BLaER1 treated with 17β-estradiol and CSF1 and Interleukin-3, amounts not matched to agents 10 nM and 100 nM (cell line): Measurements from ENCODE around the gene ZNF652.

Experiments
- H3K27ac ChIP-seq, 11 experiments: shearing (Covaris generic); formaldehyde crosslinking; 2 replicates each; pipeline ENCODE4 v1.8.1; 2022
- H3K27me3 ChIP-seq, 11 experiments: shearing (Covaris generic); formaldehyde crosslinking; 2 replicates each; pipeline ENCODE4 v1.8.1; 2022
- H3K36me3 ChIP-seq, 11 experiments: shearing (Covaris generic); formaldehyde crosslinking; 2 replicates each; pipeline ENCODE4 v1.8.1; 2022
- H3K4me1 ChIP-seq, 10 experiments: shearing (Covaris generic); formaldehyde crosslinking; 2 replicates each; pipeline ENCODE4 v1.8.1; 2022
- H3K4me2 ChIP-seq, 11 experiments: shearing (Covaris generic); formaldehyde crosslinking; 2 replicates each; pipeline ENCODE4 v1.8.1; 2022
- H3K4me3 ChIP-seq, 10 experiments: shearing (Covaris generic); formaldehyde crosslinking; 2 replicates each; pipeline ENCODE4 v1.8.1; 2022
- H3K9ac ChIP-seq, 11 experiments: shearing (Covaris generic); formaldehyde crosslinking; 2 replicates each; pipeline ENCODE4 v1.8.1; 2022
- H3K9me3 ChIP-seq, 11 experiments: shearing (Covaris generic); formaldehyde crosslinking; replicated peaks in 1 of 11; 2 replicates each; pipeline ENCODE4 v1.8.1; 2022
- H4K20me1 ChIP-seq, 11 experiments: shearing (Covaris generic); formaldehyde crosslinking; 2 replicates each; pipeline ENCODE4 v1.8.1; 2022
- Cebpa-rat ChIP-seq, 11 experiments: shearing (Covaris generic); IDR thresholded peaks; 2 replicates each; pipeline ENCODE4 v1.8.1; 2022

The ZNF652 gene

GRCh38 chr17:49260817-49261291 lies 101.2 kb downstream of the ZNF652 start:
- Histone ChIP-seq H3K4me1 (peaks cover 0 to 35% (median 26%) of the 10 kb centered on the region in 10 experiments; a peak in 18 of 20 replicates), H3K9me3 (no peaks in the 10 kb centered on the region), H4K20me1 (no peaks in the 10 kb centered on the region), H3K27ac (peak overlapping the region in 8 of 11 experiments; percentile 51 to 87 (median 74); a peak in 14 of 22 replicates), H3K27me3 (peaks cover 0 to 20% (median 16%) of the 10 kb centered on the region in 11 experiments; a peak in 11 of 22 replicates), H3K4me3 (peak overlapping the region; percentile 54 to 75 (median 62)), H3K36me3 (no peaks in the 10 kb centered on the region), H3K4me2 (peak overlapping the region; percentile 86 to 96 (median 92)), H3K9ac (peak overlapping the region; percentile 62 to 85 (median 78); a peak in 20 of 22 replicates)
- no peak for TF ChIP-seq Cebpa-rat (IDR thresholded peaks at IDR 0.05)

- H3K9ac ChIP-seq: peak overlapping the region; percentile 62 to 85 (median 78)
- H3K4me1 ChIP-seq: peaks cover 0 to 33% (median 26%) of the 10 kb centered on the region in 10 experiments; a peak in 18 of 20 replicates
- no peaks in the 10 kb centered on the region for H4K20me1 ChIP-seq
- peak overlapping the region; percentile 86 to 96 (median 92) for H3K4me2 ChIP-seq
- H3K36me3 ChIP-seq: no peaks in the 10 kb centered on the region
- H3K27me3 ChIP-seq: peaks cover 0 to 20% (median 16%) of the 10 kb centered on the region in 11 experiments; a peak in 11 of 22 replicates
- peak overlapping the region; percentile 45 to 87 (median 69); a peak in 21 of 22 replicates for H3K27ac ChIP-seq
- no peak for TF ChIP-seq Cebpa-rat (IDR thresholded peaks at IDR 0.05)
- H3K9me3 ChIP-seq: no peaks in the 10 kb centered on the region
- H3K4me3 ChIP-seq: peak overlapping the region; percentile 54 to 75 (median 62)
Observed at GRCh38 chr17:49260011-49260816, 101.8 kb downstream of the ZNF652 start.

- Histone ChIP-seq H4K20me1 (no peaks in the 10 kb centered on the region), H3K4me3 (peak overlapping the region; percentile 54 to 75 (median 62)), H3K27me3 (peaks cover 0 to 20% (median 16%) of the 10 kb centered on the region in 11 experiments; a peak in 11 of 22 replicates), H3K36me3 (no peaks in the 10 kb centered on the region), H3K4me1 (peaks cover 0 to 27% (median 23%) of the 10 kb centered on the region in 10 experiments; a peak in 18 of 20 replicates), H3K9ac (peak overlapping the region; percentile 62 to 85 (median 78); a peak in 21 of 22 replicates), H3K27ac (peak overlapping the region in 10 of 11 experiments; percentile 45 to 87 (median 69); a peak in 16 of 22 replicates), H3K9me3 (no peaks in the 10 kb centered on the region), H3K4me2 (peak overlapping the region; percentile 86 to 96 (median 92))
- TF ChIP-seq Cebpa-rat (IDR thresholded peaks at IDR 0.05): no peak
Observed at GRCh38 chr17:49259663-49260010, 102.4 kb downstream of the ZNF652 start.

GRCh38 chr17:49258394-49258793 lies 103.7 kb downstream of the ZNF652 start:
- Histone ChIP-seq H3K4me1 (peaks cover 0 to 28% (median 24%) of the 10 kb centered on the region in 10 experiments; a peak in 18 of 20 replicates), H4K20me1 (no peaks in the 10 kb centered on the region), H3K4me3 (no peak overlapping the region), H3K27ac (no peak overlapping the region), H3K36me3 (no peaks in the 10 kb centered on the region), H3K9ac (no peak overlapping the region), H3K27me3 (peaks cover 0 to 20% (median 16%) of the 10 kb centered on the region in 11 experiments; a peak in 11 of 22 replicates), H3K4me2 (no peak overlapping the region), H3K9me3 (no peaks in the 10 kb centered on the region)
- no peak for TF ChIP-seq Cebpa-rat (IDR thresholded peaks at IDR 0.05)

- H3K4me1 ChIP-seq: peaks cover 0 to 50% (median 34%) of the 10 kb centered on the region in 10 experiments; a peak in 19 of 20 replicates
- no peaks in the 10 kb centered on the region for H4K20me1 ChIP-seq
- H3K36me3 ChIP-seq: no peaks in the 10 kb centered on the region
- H3K4me2 ChIP-seq: no peak overlapping the region
- H3K27me3 ChIP-seq: peaks cover 0 to 6% (median 5%) of the 10 kb centered on the region in 11 experiments; a peak in 9 of 22 replicates
- H3K27ac ChIP-seq: no peak overlapping the region
- TF ChIP-seq Cebpa-rat (IDR thresholded peaks at IDR 0.05): no peak
- H3K4me3 ChIP-seq: no peak overlapping the region
- H3K9me3 ChIP-seq: no peaks in the 10 kb centered on the region
- no peak overlapping the region for H3K9ac ChIP-seq
Observed at GRCh38 chr17:49255125-49255524, 106.9 kb downstream of the ZNF652 start.

GRCh38 chr17:49254066-49254465 lies 108.0 kb downstream of the ZNF652 start:
- no peak overlapping the region for H3K4me3 ChIP-seq
- H3K27ac ChIP-seq: no peak overlapping the region
- peaks cover 6 to 54% (median 35%) of the 10 kb centered on the region in 10 experiments; a peak in 19 of 20 replicates for H3K4me1 ChIP-seq
- H3K4me2 ChIP-seq: peak overlapping the region in 2 of 11 experiments; percentile 7 to 26; a peak in 2 of 22 replicates
- no peaks in the 10 kb centered on the region for H3K27me3 ChIP-seq
- H3K9ac ChIP-seq: no peak overlapping the region
- no peak for TF ChIP-seq Cebpa-rat (IDR thresholded peaks at IDR 0.05)
- no peaks in the 10 kb centered on the region for H3K36me3 ChIP-seq
- no peaks in the 10 kb centered on the region for H3K9me3 ChIP-seq
- no peaks in the 10 kb centered on the region for H4K20me1 ChIP-seq

GRCh38 chr17:49252148-49252695 lies 109.8 kb downstream of the ZNF652 start:
- no peaks in the 10 kb centered on the region for H3K9me3 ChIP-seq
- no peak overlapping the region for H3K27ac ChIP-seq
- H3K27me3 ChIP-seq: no peaks in the 10 kb centered on the region
- H4K20me1 ChIP-seq: no peaks in the 10 kb centered on the region
- H3K36me3 ChIP-seq: no peaks in the 10 kb centered on the region
- TF ChIP-seq Cebpa-rat (IDR thresholded peaks at IDR 0.05): no peak
- no peak overlapping the region for H3K4me3 ChIP-seq
- H3K4me1 ChIP-seq: peaks cover 8 to 72% (median 47%) of the 10 kb centered on the region in 10 experiments; a peak in 19 of 20 replicates
- peak overlapping the region in 9 of 11 experiments; percentile 5 to 64 (median 27); a peak in 16 of 22 replicates for H3K4me2 ChIP-seq
- no peak overlapping the region for H3K9ac ChIP-seq

- Histone ChIP-seq H3K36me3 (no peaks in the 10 kb centered on the region), H3K27me3 (no peaks in the 10 kb centered on the region), H4K20me1 (no peaks in the 10 kb centered on the region), H3K27ac (0 out of 22 replicates have a peak overlapping the region, but pooled peaks of 1 of the 11 experiments have one; percentile 27), H3K4me2 (peak overlapping the region in 9 of 11 experiments; percentile 61 to 91 (median 81); a peak in 17 of 22 replicates), H3K4me3 (no peak overlapping the region; a peak in 1 of 20 replicates), H3K9me3 (no peaks in the 10 kb centered on the region), H3K9ac (peak overlapping the region in 1 of 11 experiments; percentile 39; a peak in 2 of 22 replicates), H3K4me1 (peaks cover 8 to 69% (median 45%) of the 10 kb centered on the region in 10 experiments; a peak in 19 of 20 replicates)
- TF ChIP-seq Cebpa-rat (IDR thresholded peaks at IDR 0.05): no peak
Observed at GRCh38 chr17:49249890-49250522, 112.0 kb downstream of the ZNF652 start.
